Upper lobe of left lung (tissue), 6 donors: ENCODE results near the gene ZNF593OS. TPM values are rescaled to one million over a fixed set of nuclear protein-coding genes. Genes with fewer than 3 reads are reported as not detected.

Source experiments
- ATAC-seq, 2 donors: fragments of 200-7000 bp; cut with Tn5 transposase; one replicate each; pipeline ENCODE4 v1.9.1; 2022; ENCODE audit warnings: mild to moderate bottlenecking in 2 of 2, moderate library complexity in 2 of 2; ENCODE audit not compliant: low FRiP score in 2 of 2
- DNase-seq, 2 donors: peaks; one replicate each; pipeline ENCODE4 v3.0.0-alpha.2; 2019 to 2020
- H3K27ac ChIP-seq, 4 donors: fragments of 200-600 bp; sonication (generic); one replicate each; pipeline ENCODE4 v1.5.1; 2016 to 2019
- H3K27me3 ChIP-seq, 4 donors: fragments of 200-600 bp; sonication (generic); one replicate each; pipeline ENCODE4 v1.5.1; 2017 to 2019
- H3K36me3 ChIP-seq, 4 donors: fragments of 200-600 bp; sonication (generic); one replicate each; pipeline ENCODE4 v1.5.1; 2016 to 2019
- H3K4me1 ChIP-seq, 4 donors: fragments of 200-600 bp; sonication (generic); one replicate each; pipeline ENCODE4 v1.5.1; 2018 to 2019
- H3K4me3 ChIP-seq, 4 donors: fragments of 200-600 bp; sonication (generic); one replicate each; pipeline ENCODE4 v1.5.1; 2017 to 2019; ENCODE audit warnings: mild to moderate bottlenecking in 2 of 4, moderate library complexity in 1 of 4
- H3K9me3 ChIP-seq, 4 donors: fragments of 200-600 bp; sonication (generic); one replicate each; pipeline ENCODE4 v1.5.1; 2018 to 2019
- EP300 ChIP-seq, 4 donors: sonication (generic); formaldehyde crosslinking; IDR thresholded peaks; one replicate each; pipeline ENCODE4 v1.5.1; 2017; ENCODE audit warnings: antibody characterized with exemption in 4 of 4, control low read depth in 2 of 4
- POLR2A ChIP-seq, 4 donors: fragments of 450-650 bp; IDR thresholded peaks; one replicate each; pipeline ENCODE4 v1.5.1; 2016 to 2017; ENCODE audit warnings: antibody characterized with exemption in 4 of 4, mild to moderate bottlenecking in 2 of 4
- POLR2AphosphoS5 ChIP-seq, 2 donors: sonication (generic); formaldehyde crosslinking; IDR thresholded peaks; one replicate each; pipeline ENCODE4 v1.5.1; 2017; ENCODE audit warnings: antibody characterized with exemption in 2 of 2
- WGBS, 2 donors: methylation state at CpG; one replicate each; pipeline ENCODE4 v1.1.5; 2017 to 2018; 5-methylcytosine and 5-hydroxymethylcytosine counted together
- total RNA-seq, 6 donors: library from RNA; depleted of rRNA in 4 of 6; stranded (reverse); fragments of >200 nt in 4 of 6; gene quantifications; one replicate each; pipeline versions ENCODE4 v1.1.0 to v1.2.1, GENCODE V29; 2016 to 2021
- TF ChIP-seq, protein P1 (sequence below), 6 experiments: fragments of 450-650 bp in 4 of 6; fragments of 200-600 bp in 2 of 6; sonication (generic) in 2 of 6; IDR thresholded peaks; one replicate each; pipeline ENCODE4 v1.5.1; 2016 to 2019; ENCODE audit warnings: antibody characterized with exemption in 6 of 6
- donor health status: DM: no; HTN: no; CAD: no; lungs with moderate emphysema.
- donor health status: DM: no; HTN: yes; CAD: no; lungs with severe emphysema.

Gene ZNF593OS
- total RNA-seq, 6 donors from 2014 or later, result not detected

DNA sequence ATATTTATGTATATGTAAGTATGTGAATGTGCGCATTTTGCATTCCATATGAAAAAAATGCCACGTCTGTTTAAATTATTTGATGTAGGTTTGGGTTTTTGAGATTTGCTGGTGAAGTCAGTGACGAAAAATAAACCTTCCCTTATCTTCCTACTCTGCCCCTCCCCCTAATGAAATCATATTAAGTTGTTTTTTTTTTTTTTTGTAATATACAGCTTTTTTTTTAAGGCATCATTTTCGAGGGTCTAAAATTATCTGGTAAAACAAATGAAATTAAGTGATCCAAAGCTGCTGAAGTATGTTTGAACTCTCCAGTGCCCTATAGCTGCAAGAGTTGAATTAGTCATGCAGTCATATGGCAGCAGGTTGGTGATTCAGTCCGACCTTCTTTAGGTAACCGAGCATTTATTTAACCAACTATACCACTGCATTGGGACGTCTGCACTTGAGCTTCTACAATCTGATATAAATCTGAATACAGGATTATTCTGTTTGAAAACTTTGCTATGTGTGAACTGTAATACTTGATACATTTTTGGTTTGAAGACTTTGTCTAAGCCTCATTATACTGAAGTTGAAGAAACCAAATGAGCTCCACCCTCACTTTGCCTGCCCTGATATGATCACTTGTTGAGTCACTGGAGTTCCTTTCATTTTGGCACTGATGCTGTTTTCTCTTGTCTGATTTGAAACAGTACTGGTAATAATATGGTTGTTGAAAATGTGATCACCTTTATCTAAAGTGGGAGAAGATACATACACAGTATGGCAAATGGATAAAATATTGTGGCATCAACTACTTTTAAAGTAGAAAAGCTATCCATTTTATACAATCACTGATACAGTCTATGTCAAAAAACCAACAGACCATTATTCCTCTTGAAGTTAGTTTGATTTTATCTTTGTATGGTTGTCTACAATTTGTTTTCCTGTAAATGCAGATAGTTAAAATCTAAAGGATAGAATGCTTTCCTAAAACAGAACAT lies 48.4 kb downstream of the ZNF593OS start:
- ATAC-seq, result no peak
- H3K4me3 ChIP-seq, result no peak overlapping the region
- H3K27ac ChIP-seq, result peak overlapping the region in 3 of 4 donors; percentile 5 to 67 (median 39)
- H3K36me3 ChIP-seq, result peaks cover 0 to 15% (median 0%) of the 10 kb centered on the region in 4 donors
- TF ChIP-seq, protein P1, sequence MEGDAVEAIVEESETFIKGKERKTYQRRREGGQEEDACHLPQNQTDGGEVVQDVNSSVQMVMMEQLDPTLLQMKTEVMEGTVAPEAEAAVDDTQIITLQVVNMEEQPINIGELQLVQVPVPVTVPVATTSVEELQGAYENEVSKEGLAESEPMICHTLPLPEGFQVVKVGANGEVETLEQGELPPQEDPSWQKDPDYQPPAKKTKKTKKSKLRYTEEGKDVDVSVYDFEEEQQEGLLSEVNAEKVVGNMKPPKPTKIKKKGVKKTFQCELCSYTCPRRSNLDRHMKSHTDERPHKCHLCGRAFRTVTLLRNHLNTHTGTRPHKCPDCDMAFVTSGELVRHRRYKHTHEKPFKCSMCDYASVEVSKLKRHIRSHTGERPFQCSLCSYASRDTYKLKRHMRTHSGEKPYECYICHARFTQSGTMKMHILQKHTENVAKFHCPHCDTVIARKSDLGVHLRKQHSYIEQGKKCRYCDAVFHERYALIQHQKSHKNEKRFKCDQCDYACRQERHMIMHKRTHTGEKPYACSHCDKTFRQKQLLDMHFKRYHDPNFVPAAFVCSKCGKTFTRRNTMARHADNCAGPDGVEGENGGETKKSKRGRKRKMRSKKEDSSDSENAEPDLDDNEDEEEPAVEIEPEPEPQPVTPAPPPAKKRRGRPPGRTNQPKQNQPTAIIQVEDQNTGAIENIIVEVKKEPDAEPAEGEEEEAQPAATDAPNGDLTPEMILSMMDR (IDR thresholded peaks at IDR 0.05), result no peak
- TF ChIP-seq POLR2AphosphoS5 (IDR thresholded peaks at IDR 0.05) (no peak), EP300 (IDR thresholded peaks at IDR 0.05) (no peak), POLR2A (IDR thresholded peaks at IDR 0.05) (no peak)
- H3K9me3 ChIP-seq, result no peaks in the 10 kb centered on the region
- peaks cover 36 to 64% (median 49%) of the 10 kb centered on the region in 4 donors for H3K4me1 ChIP-seq
- WGBS, 2 donors, result 82 to 84% methylated on average over 7 of the region's 7 CpGs
- no peaks in the 10 kb centered on the region for H3K27me3 ChIP-seq
- no peak for DNase-seq

- 42 to 51% methylated on average over 8 of the region's 8 CpGs for WGBS, 2 donors
- no peaks in the 10 kb centered on the region for H3K9me3 ChIP-seq
- TF ChIP-seq EP300 (IDR thresholded peaks at IDR 0.05), result no peak
- TF ChIP-seq POLR2AphosphoS5 (IDR thresholded peaks at IDR 0.05), result no peak
- no peak for TF ChIP-seq POLR2A (IDR thresholded peaks at IDR 0.05)
- TF ChIP-seq, protein P1 (IDR thresholded peaks at IDR 0.05), result no peak
- H3K36me3 ChIP-seq, result peaks cover 0 to 23% (median 5%) of the 10 kb centered on the region in 4 donors
- peak overlapping the region; percentile 0 to 71 (median 39) for H3K27ac ChIP-seq
- no peak for ATAC-seq
- H3K27me3 ChIP-seq, result no peaks in the 10 kb centered on the region
- H3K4me3 ChIP-seq, result no peak overlapping the region
- DNase-seq, result no peak
- H3K4me1 ChIP-seq, result peaks cover 25 to 52% (median 40%) of the 10 kb centered on the region in 4 donors
Observed at GRCh38 chr1:26121854-26122773, 49.5 kb downstream of the ZNF593OS start.

DNA sequence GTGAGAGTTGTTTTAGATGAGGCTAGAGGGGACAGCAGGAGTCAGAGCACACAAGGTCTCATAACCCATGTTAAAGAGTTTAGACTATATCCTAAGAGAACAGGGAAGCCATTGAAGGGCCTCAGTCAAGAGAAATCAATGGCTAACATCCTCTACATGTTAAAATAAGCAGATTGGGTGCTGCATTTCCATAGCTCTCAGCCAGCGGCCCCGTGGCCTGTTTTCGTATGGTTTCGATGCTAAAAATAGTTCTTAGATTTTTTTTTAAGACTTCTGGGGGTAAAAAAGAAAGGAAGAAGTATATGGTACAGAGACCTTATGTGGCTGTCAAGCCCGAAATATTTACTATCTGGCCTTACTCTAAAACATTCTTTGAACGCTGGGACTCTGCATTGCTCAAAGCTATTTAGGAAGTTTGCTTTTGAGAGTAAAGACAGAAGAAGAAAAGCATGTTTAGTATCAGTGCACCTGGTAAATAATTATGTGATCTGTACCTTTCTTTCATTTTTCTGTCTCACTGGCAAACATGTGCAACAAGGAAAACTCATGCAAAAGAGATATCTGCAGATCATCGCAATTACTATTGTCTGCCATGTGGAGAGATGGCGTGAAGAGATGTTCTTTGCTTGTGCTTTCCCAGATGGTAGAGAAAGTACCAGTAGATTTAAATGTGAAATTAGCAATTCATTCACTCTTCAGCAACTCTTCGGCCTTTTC lies 51.6 kb downstream of the ZNF593OS start:
- no peaks in the 10 kb centered on the region for H3K27me3 ChIP-seq
- H3K4me3 ChIP-seq, result no peak overlapping the region
- peaks cover 24 to 37% (median 30%) of the 10 kb centered on the region in 4 donors for H3K4me1 ChIP-seq
- no peak for ATAC-seq
- H3K27ac ChIP-seq, result peak overlapping the region in 1 of 4 donors; percentile 14
- H3K36me3 ChIP-seq, result peaks cover 0 to 32% (median 5%) of the 10 kb centered on the region in 4 donors
- DNase-seq, result no peak
- TF ChIP-seq EP300 (IDR thresholded peaks at IDR 0.05) (no peak), POLR2A (IDR thresholded peaks at IDR 0.05) (no peak), POLR2AphosphoS5 (IDR thresholded peaks at IDR 0.05) (no peak)
- TF ChIP-seq, protein P1 (IDR thresholded peaks at IDR 0.05), result no peak
- 68 to 80% methylated on average over 8 to 9 of the region's 9 CpGs for WGBS, 2 donors
- no peaks in the 10 kb centered on the region for H3K9me3 ChIP-seq

Other genes starting within 250 kb of the ZNF593OS start
- 10 to 100 TPM; 12.6 to 20.1 (median 15.1) TPM for gene PAFAH2, start 173.8 kb downstream of the ZNF593OS start, total RNA-seq
- gene EXTL1, start 150.1 kb downstream of the ZNF593OS start, total RNA-seq, result under 1 TPM in 3 of 6 donors, not detected in 3; under 0.01 to 0.24 (median 0.20) TPM
- under 1 TPM in 3 of 6 donors, not detected in 3; 0.09 to 0.27 (median 0.15) TPM for gene SLC30A2, start 125.7 kb downstream of the ZNF593OS start, total RNA-seq
- gene TRIM63, start 104.2 kb downstream of the ZNF593OS start, total RNA-seq, result under 1 TPM in 3 of 6 donors, not detected in 3; 0.26 to 0.61 (median 0.34) TPM
- 10 to 100 TPM in 2 of 6 donors, 1 to 10 TPM in 4; 1.7 to 12.0 (median 8.8) TPM for gene PDIK1L, start 60.0 kb downstream of the ZNF593OS start, total RNA-seq
- gene FAM110D, start 12.8 kb downstream of the ZNF593OS start, total RNA-seq, result 1 to 10 TPM; 1.0 to 6.7 (median 4.7) TPM
- gene C1orf232, start 2.9 kb downstream of the ZNF593OS start, total RNA-seq, result not detected
- gene ZNF593, start 1.9 kb downstream of the ZNF593OS start, total RNA-seq, result 10 to 100 TPM in 5 of 6 donors, 1 to 10 TPM in 1; 9.8 to 46.5 (median 29.2) TPM
- gene CNKSR1, start 5.7 kb upstream of the ZNF593OS start, total RNA-seq, result 10 to 100 TPM; 20.4 to 98.5 (median 43.1) TPM
- gene CATSPER4, start 18.8 kb upstream of the ZNF593OS start, total RNA-seq, result not detected
- gene CEP85, start 62.4 kb upstream of the ZNF593OS start, total RNA-seq, result 10 to 100 TPM; 10.1 to 16.8 (median 10.7) TPM
- 100 to 1,000 TPM in 4 of 6 donors, 10 to 100 TPM in 2; 39.1 to 271 (median 156) TPM for gene SH3BGRL3, start 108.3 kb upstream of the ZNF593OS start, total RNA-seq
- gene UBXN11, start 134.8 kb upstream of the ZNF593OS start, total RNA-seq, result 100 to 1,000 TPM in 2 of 6 donors, 10 to 100 TPM in 4; 25.7 to 194 (median 62.5) TPM
- gene CD52, start 146.1 kb upstream of the ZNF593OS start, total RNA-seq, result 100 to 1,000 TPM in 5 of 6 donors, 10 to 100 TPM in 1; 74.4 to 437 (median 172) TPM
- 10 to 100 TPM in 3 of 6 donors, 1 to 10 TPM in 2, under 1 TPM in 1; 0.59 to 25.2 (median 11.1) TPM for gene CRYBG2, start 182.3 kb upstream of the ZNF593OS start, total RNA-seq
- 1 to 10 TPM in 2 of 6 donors, under 1 TPM in 3, not detected in 1; 0.30 to 1.3 (median 0.72) TPM for gene ZNF683, start 200.9 kb upstream of the ZNF593OS start, total RNA-seq
- gene LIN28A, start 239.0 kb upstream of the ZNF593OS start, total RNA-seq, result 1 to 10 TPM in 2 of 6 donors, not detected in 4; 1.2 to 1.4 TPM